WTC11 (cell line): Measurements from ENCODE around the gene IFNLR1. TPM values are rescaled to one million over a fixed set of nuclear protein-coding genes. Genes with fewer than 3 reads are reported as not detected.

Experiments
- ATAC-seq: fragments of 200-7000 bp; cut with Tn5 transposase; 2 replicates; pipeline ENCODE4 v1.10.0; 2021; ENCODE audit warnings: mild to moderate bottlenecking, moderate library complexity
- CTCF ChIA-PET: fragments of 300-600 bp; sonication (Branson Sonifier 250); formaldehyde crosslinking; loops from one replicate; lab custom pipeline; 2021; ENCODE audit warnings: antibody characterized with exemption; lab: Charles Lee
- POLR2A ChIA-PET: fragments of 350-600 bp; sonication (Branson Sonifier 250); formaldehyde crosslinking; loops from one replicate; lab custom pipeline; 2021; ENCODE audit warnings: antibody characterized with exemption; lab: Charles Lee
- DNase-seq: peaks from one replicate; pipeline ENCODE4 v3.0.0; 2021; ENCODE audit warnings: low spot score
- H3K27ac Mint-ChIP-seq: 2 replicates; pipeline ENCODE4 v1.8.0; 2021; ENCODE audit warnings: mixed read lengths
- H3K27me3 Mint-ChIP-seq: 2 replicates; pipeline ENCODE4 v1.8.0; 2021; ENCODE audit warnings: low read depth, mild to moderate bottlenecking, moderate library complexity, mixed read lengths
- H3K36me3 Mint-ChIP-seq: 2 replicates; pipeline ENCODE4 v1.8.0; 2021; ENCODE audit warnings: mixed read lengths
- H3K4me1 Mint-ChIP-seq: 2 replicates; pipeline ENCODE4 v1.8.0; 2022; ENCODE audit warnings: mixed read lengths
- H3K4me3 Mint-ChIP-seq: 2 replicates; pipeline ENCODE4 v1.8.0; 2021; ENCODE audit warnings: mild to moderate bottlenecking, moderate library complexity, mixed read lengths
- H3K9me3 Mint-ChIP-seq: 2 replicates; pipeline ENCODE4 v1.8.0; 2021; ENCODE audit warnings: mixed read lengths
- CREB1 ChIP-seq: sonication (generic); formaldehyde crosslinking; IDR thresholded peaks from 2 replicates; pipeline ENCODE4 v1.8.0; 2023; ENCODE audit warnings: mild to moderate bottlenecking, missing genetic modification reagents
- CREM ChIP-seq: sonication (generic); formaldehyde crosslinking; IDR thresholded peaks from 2 replicates; pipeline ENCODE4 v1.8.1; 2022; ENCODE audit warnings: mild to moderate bottlenecking, missing genetic modification reagents, moderate library complexity
- CTCF ChIP-seq: fragments of 200-600 bp; IDR thresholded peaks from 2 replicates; pipeline ENCODE4 v1.8.0; 2022; ENCODE audit warnings: antibody characterized with exemption
- E2F1 ChIP-seq: sonication (generic); formaldehyde crosslinking; IDR thresholded peaks from 2 replicates; pipeline ENCODE4 v1.8.0; 2022; ENCODE audit warnings: mild to moderate bottlenecking, missing genetic modification reagents
- E2F5 ChIP-seq: sonication (generic); formaldehyde crosslinking; IDR thresholded peaks from 2 replicates; pipeline ENCODE4 v1.8.1; 2022; ENCODE audit warnings: mild to moderate bottlenecking, moderate library complexity, missing genetic modification reagents
- GRHL2 ChIP-seq: fragments of 250-450 bp; sonication (Bioruptor Pico); IDR thresholded peaks from 2 replicates; pipeline ENCODE4 v1.8.0; 2022; ENCODE audit warnings: mild to moderate bottlenecking, moderate library complexity; ENCODE audit not compliant: insufficient replicate concordance, severe bottlenecking
- MAX ChIP-seq: sonication (generic); formaldehyde crosslinking; IDR thresholded peaks from 2 replicates; pipeline ENCODE4 v1.8.0; 2022; ENCODE audit warnings: mild to moderate bottlenecking, missing genetic modification reagents
- MYBL2 ChIP-seq: sonication (generic); formaldehyde crosslinking; IDR thresholded peaks from 2 replicates; pipeline ENCODE4 v1.8.1; 2023; ENCODE audit warnings: mild to moderate bottlenecking, moderate library complexity, missing genetic modification reagents
- STAT6 ChIP-seq: sonication (generic); formaldehyde crosslinking; conservative IDR thresholded peaks from 2 replicates; pipeline ENCODE4 v1.8.1; 2023; ENCODE audit warnings: mild to moderate bottlenecking, low read depth, missing genetic modification reagents, moderate library complexity
- ZBTB43 ChIP-seq: sonication (generic); formaldehyde crosslinking; IDR thresholded peaks from 2 replicates; pipeline ENCODE4 v1.8.1; 2023; ENCODE audit warnings: mild to moderate bottlenecking, missing genetic modification reagents
- ZMAT4 ChIP-seq: fragments of 250-450 bp; sonication (Bioruptor Pico); IDR thresholded peaks from 2 replicates; pipeline ENCODE4 v1.9.0; 2021; ENCODE audit warnings: mild to moderate bottlenecking
- ZNF138 ChIP-seq: sonication (generic); formaldehyde crosslinking; conservative IDR thresholded peaks from 2 replicates; pipeline ENCODE4 v1.8.1; 2022; ENCODE audit warnings: mild to moderate bottlenecking, moderate library complexity, missing genetic modification reagents
- ZNF512 ChIP-seq: sonication (generic); formaldehyde crosslinking; IDR thresholded peaks from 2 replicates; pipeline ENCODE4 v1.8.1; 2022; ENCODE audit warnings: missing genetic modification reagents, borderline replicate concordance
- total RNA-seq: library from RNA; stranded (reverse); gene quantifications from 3 replicates; pipeline ENCODE4 v1.2.3, GENCODE V29; 2021

IFNLR1 gene
- total RNA-seq, 1 experiment from 2014 or later = 6.6 TPM

- TF ChIP-seq CREM (CRISPR knock-in tag) = no peak
- TF ChIP-seq MAX (CRISPR knock-in tag) = no peak
- TF ChIP-seq CREB1 (CRISPR knock-in tag) = no peak
Measured at GRCh38 chr1:24178407-24178806, 8.7 kb downstream of the IFNLR1 start (continued).

- Mint-ChIP-seq H3K4me3 (no peak overlapping the region), H3K27me3 (no peaks in the 10 kb centered on the region), H3K27ac (no peak overlapping the region), H3K36me3 (peaks cover 8% of the 10 kb centered on the region; the same call in 1 of the 2 replicates), H3K4me1 (peaks cover 6% of the 10 kb centered on the region; the same call in 1 of the 2 replicates), H3K9me3 (no peaks in the 10 kb centered on the region)
- ChIA-PET CTCF (interaction anchor here (0.8 to 1.4 kb wide), 3 partner anchors 19 to 205 kb away, joined by 3 to 4 read pairs (median 3); no protein-coding TSS in a partner anchor), POLR2A (no interaction called here)
- ATAC-seq (no peak), DNase-seq (no peak)
- TF ChIP-seq ZNF512 = no peak
- no peak for TF ChIP-seq GRHL2 (CRISPR knock-in tag)
- no peak for TF ChIP-seq ZMAT4 (CRISPR knock-in tag)
- TF ChIP-seq E2F5 = no peak
- no peak for TF ChIP-seq ZNF138 (CRISPR knock-in tag)
- TF ChIP-seq STAT6 (CRISPR knock-in tag) = no peak
Measured at GRCh38 chr1:24177161-24177560, 9.9 kb downstream of the IFNLR1 start.

- POLR2A ChIA-PET = no interaction called here
- ATAC-seq = no peak
- no peak for TF ChIP-seq MYBL2
- Mint-ChIP-seq H3K9me3 (no peaks in the 10 kb centered on the region), H3K27ac (no peak overlapping the region), H3K4me1 (peaks cover 6% of the 10 kb centered on the region; the same call in 1 of the 2 replicates), H3K4me3 (no peak overlapping the region), H3K36me3 (peaks cover 8% of the 10 kb centered on the region; the same call in 1 of the 2 replicates), H3K27me3 (no peaks in the 10 kb centered on the region)
- CTCF ChIA-PET = interaction anchor here (0.7 to 2.2 kb wide), 4 partner anchors 25 to 522 kb away, joined by 3 to 4 read pairs (median 4); no protein-coding TSS in a partner anchor
- no peak for DNase-seq
Measured at GRCh38 chr1:24175033-24175755, 11.9 kb downstream of the IFNLR1 start.

GRCh38 chr1:24173638-24174575 lies 13.2 kb downstream of the IFNLR1 start:
- no peaks in the 10 kb centered on the region for H3K9me3 Mint-ChIP-seq
- H3K27ac Mint-ChIP-seq = no peak overlapping the region
- ATAC-seq (no peak), DNase-seq (no peak)
- CTCF ChIA-PET = interaction anchor here (1.7 to 2.2 kb wide), 2 partner anchors 24 to 217 kb away, joined by 4 read pairs; no protein-coding TSS in a partner anchor
- POLR2A ChIA-PET = no interaction called here
- H3K4me1 Mint-ChIP-seq = peaks cover 6% of the 10 kb centered on the region; the same call in 1 of the 2 replicates
- H3K4me3 Mint-ChIP-seq = no peak overlapping the region
- peaks cover 6% of the 10 kb centered on the region; the same call in 1 of the 2 replicates for H3K36me3 Mint-ChIP-seq
- H3K27me3 Mint-ChIP-seq = no peaks in the 10 kb centered on the region
- no peak for TF ChIP-seq CTCF
- no peak for TF ChIP-seq ZBTB43 (CRISPR knock-in tag)
- TF ChIP-seq E2F1 (CRISPR knock-in tag) = no peak
